C4-2B (cell line): ENCODE results near the gene ARF1.
A peak's percentile ranks its signal among the peaks of the same experiment; 100 is the strongest.

Experiments
- H3K27ac ChIP-seq: fragments of 450-650 bp; 2 replicates; pipeline ENCODE4 v1.5.1; 2017
- CTCF ChIP-seq: fragments of 450-650 bp; conservative IDR thresholded peaks from 2 replicates; pipeline ENCODE4 v1.5.1; 2017; ENCODE audit warnings: mild to moderate bottlenecking
- ZFX ChIP-seq: fragments of 450-650 bp; IDR thresholded peaks from 2 replicates; pipeline ENCODE4 v1.6.1; 2017

Gene ARF1

GRCh38 chr1:228082214-228082917, at the start of gene ARF1:
TSS of gene ARF1 (plus strand) at chr1:228082708. CDS start at chr1:228097115, 14,407 bp downstream.
- TF ChIP-seq CTCF (no peak), ZFX (0 out of 2 replicates have a peak, but pooled peaks have one; percentile 43)
- H3K27ac ChIP-seq: peak within 1 kb of the TSS; percentile 99

GRCh38 chr1:228033376-228033775, 49.1 kb upstream of the ARF1 start:
- no peak for TF ChIP-seq CTCF
- no peak for TF ChIP-seq ZFX
- H3K27ac ChIP-seq: no peak overlapping the region

- H3K27ac ChIP-seq: no peak overlapping the region
- TF ChIP-seq ZFX (no peak), CTCF (no peak)
Measured at GRCh38 chr1:228034954-228035837, 47.3 kb upstream of the ARF1 start.

GRCh38 chr1:228035844-228036243, 46.7 kb upstream of the ARF1 start:
- TF ChIP-seq CTCF (no peak), ZFX (no peak)
- H3K27ac ChIP-seq: no peak overlapping the region

- TF ChIP-seq CTCF: no peak
- TF ChIP-seq ZFX: no peak
- H3K27ac ChIP-seq: no peak overlapping the region
Measured at GRCh38 chr1:228036701-228037231, 45.7 kb upstream of the ARF1 start.

GRCh38 chr1:228037401-228038386, 44.8 kb upstream of the ARF1 start:
- no peak for TF ChIP-seq CTCF
- no peak for TF ChIP-seq ZFX
- H3K27ac ChIP-seq: no peak overlapping the region
